ENCODE results near the gene FGG.

GRCh38 chr4:154559494-154560418 lies 52.7 kb downstream of the FGG start:
- no peak for TF ChIP-seq POLR2A (IDR thresholded peaks at IDR 0.05)
- peak in 1 of 3 experiments; percentile 10 for TF ChIP-seq CTCF (IDR thresholded peaks at IDR 0.05)

Data from testis (tissue), 2 donors.